ENCODE data around the gene CGNL1.

The CGNL1 gene

GRCh38 chr15:57444877-57445513 is 68.7 kb downstream of the CGNL1 start:
- DNase-seq, result no peak
- intact Hi-C loops (cut with DNase I), result no loop called here

GRCh38 chr15:57445872-57446271 is 69.6 kb downstream of the CGNL1 start:
- intact Hi-C loops (cut with DNase I), result no loop called here
- DNase-seq, result no peak

- intact Hi-C loops (cut with DNase I), result no loop called here
- DNase-seq, result no peak
Measured at GRCh38 chr15:57446393-57446792, 70.1 kb downstream of the CGNL1 start.

GRCh38 chr15:57451555-57451954 is 75.2 kb downstream of the CGNL1 start:
- intact Hi-C loops (cut with DNase I), result no loop called here

GRCh38 chr15:57452090-57452754 is 75.9 kb downstream of the CGNL1 start:
- no peak for DNase-seq
- intact Hi-C loops (cut with DNase I), result no loop called here

More at GRCh38 chr15:57451555-57451954, 75.2 kb downstream of the CGNL1 start:
- DNase-seq, result no peak

- DNase-seq, result no peak
- intact Hi-C loops (cut with DNase I), result no loop called here
Measured at GRCh38 chr15:57455929-57456328, 79.6 kb downstream of the CGNL1 start.

- no peak for DNase-seq
- intact Hi-C loops (cut with DNase I), result no loop called here
Measured at GRCh38 chr15:57456559-57456958, 80.3 kb downstream of the CGNL1 start.

- intact Hi-C loops (cut with DNase I), result no loop called here
- DNase-seq, result no peak
Measured at GRCh38 chr15:57457726-57458125, 81.4 kb downstream of the CGNL1 start.

- DNase-seq, result no peak
- intact Hi-C loops (cut with DNase I), result no loop called here
Measured at GRCh38 chr15:57458356-57458781, 82.1 kb downstream of the CGNL1 start.

- DNase-seq, result no peak
- intact Hi-C loops (cut with DNase I), result loop anchor here (5.0 to 10.0 kb wide), 2 partner anchors 64 to 118 kb away; no protein-coding TSS in a partner anchor
Measured at GRCh38 chr15:57460208-57460816, 84.0 kb downstream of the CGNL1 start.

- intact Hi-C loops (cut with DNase I), result loop anchor here (5.0 to 10.0 kb wide), 2 partner anchors 63 to 119 kb away; no protein-coding TSS in a partner anchor
- DNase-seq, result no peak
Measured at GRCh38 chr15:57461541-57461940, 85.2 kb downstream of the CGNL1 start.

- no peak for DNase-seq
- intact Hi-C loops (cut with DNase I), result loop anchor here (5.0 to 10.0 kb wide), 2 partner anchors 62 to 120 kb away; no protein-coding TSS in a partner anchor
Measured at GRCh38 chr15:57462381-57462780, 86.1 kb downstream of the CGNL1 start.

GRCh38 chr15:57463360-57463759 is 87.1 kb downstream of the CGNL1 start:
- intact Hi-C loops (cut with DNase I), result loop anchor here (5.0 to 10.0 kb wide), 2 partner anchors 61 to 121 kb away; no protein-coding TSS in a partner anchor
- DNase-seq, result peak in 4 of 10 donors; percentile 11 to 34 (median 26)

- intact Hi-C loops (cut with DNase I), result loop anchor here (5.0 to 10.0 kb wide), 2 partner anchors 60 to 122 kb away; no protein-coding TSS in a partner anchor
- no peak for DNase-seq
Measured at GRCh38 chr15:57464480-57464879, 88.2 kb downstream of the CGNL1 start.

GRCh38 chr15:57468486-57468885 is 92.2 kb downstream of the CGNL1 start:
- intact Hi-C loops (cut with DNase I), result loop anchor here (10.0 kb wide), 1 partner anchor 56 kb away; no protein-coding TSS in a partner anchor
- DNase-seq, result no peak

GRCh38 chr15:57470543-57470942 is 94.2 kb downstream of the CGNL1 start:
- DNase-seq, result no peak
- intact Hi-C loops (cut with DNase I), result no loop called here

- intact Hi-C loops (cut with DNase I), result no loop called here
- DNase-seq, result no peak
Measured at GRCh38 chr15:57472861-57473260, 96.6 kb downstream of the CGNL1 start.

- DNase-seq, result no peak
- intact Hi-C loops (cut with DNase I), result no loop called here
Measured at GRCh38 chr15:57476533-57476975, 100.2 kb downstream of the CGNL1 start.

GRCh38 chr15:57477736-57478522 is 101.6 kb downstream of the CGNL1 start:
- peak in 1 of 10 donors; percentile 55 for DNase-seq
- intact Hi-C loops (cut with DNase I), result no loop called here

- intact Hi-C loops (cut with DNase I), result no loop called here
- DNase-seq, result no peak
Measured at GRCh38 chr15:57479005-57479404, 102.7 kb downstream of the CGNL1 start.
